Bronchial epithelial cell (primary cell): ENCODE measurements around the gene CEBPZ. TPM values are rescaled to one million over a fixed set of nuclear protein-coding genes. Genes with fewer than 3 reads are reported as not detected.

ENCODE experiments used
- DNase-seq: peaks from one replicate; pipeline ENCODE4 v3.0.0-alpha.2; 2010; ENCODE audit warnings: low read depth
- FAIRE-seq: peaks from 2 replicates; lab custom pipeline; 2011; peaks lifted over from hg19 to GRCh38; lab: Jason Lieb, UNC
- H3K27me3 ChIP-seq: 2 replicates; pipeline ENCODE4 v1.5.1; 2011; ENCODE audit warnings: low read length; ENCODE audit not compliant: control insufficient read depth, insufficient read depth
- H3K36me3 ChIP-seq: 2 replicates; pipeline ENCODE4 v1.5.1; 2011; ENCODE audit warnings: low read length; ENCODE audit not compliant: control insufficient read depth, insufficient read depth
- H3K4me3 ChIP-seq: 2 replicates; pipeline ENCODE4 v1.5.1; 2011; ENCODE audit warnings: mild to moderate bottlenecking, low read depth, low read length, control low read depth
- CTCF ChIP-seq: IDR thresholded peaks from 2 replicates; pipeline ENCODE4 v1.5.1; 2011; ENCODE audit warnings: mild to moderate bottlenecking, moderate library complexity, low read length, control low read depth, inconsistent platforms; ENCODE audit not compliant: insufficient read depth, severe bottlenecking
- total RNA-seq: library from RNA; depleted of rRNA; stranded (reverse); fragments of >200 nt; gene quantifications from 2 replicates; pipeline ENCODE4 v1.2.1, GENCODE V29; 2014

Gene CEBPZ
- 53.5 and 62.9 TPM in 2 replicates for total RNA-seq

- peak within 1 kb of the TSS; percentile 85 for H3K4me3 ChIP-seq
- DNase-seq (peak; percentile 95), FAIRE-seq (no peak)
- TF ChIP-seq CTCF, result no peak
- no peaks in the 10 kb centered on the region for H3K27me3 ChIP-seq
- peaks cover 7% of the 10 kb centered on the region for H3K36me3 ChIP-seq
Measured at GRCh38 chr2:37231241-37232130, at the start of gene CEBPZ, which contains the start of gene NDUFAF7. TSS of gene CEBPZ (minus strand) at chr2:37231596. CDS start at chr2:37231567, 29 bp downstream. TSS of gene NDUFAF7 (plus strand) at chr2:37231658. CDS start at chr2:37231706, 48 bp downstream.

- no peaks in the 10 kb centered on the region for H3K27me3 ChIP-seq
- TF ChIP-seq CTCF, result no peak
- no peak for FAIRE-seq
- H3K4me3 ChIP-seq, result no peak overlapping the region
- DNase-seq, result no peak
- peaks cover 6% of the 10 kb centered on the region for H3K36me3 ChIP-seq
Measured at GRCh38 chr2:37276291-37276690, 44.9 kb upstream of the CEBPZ start.

DNA sequence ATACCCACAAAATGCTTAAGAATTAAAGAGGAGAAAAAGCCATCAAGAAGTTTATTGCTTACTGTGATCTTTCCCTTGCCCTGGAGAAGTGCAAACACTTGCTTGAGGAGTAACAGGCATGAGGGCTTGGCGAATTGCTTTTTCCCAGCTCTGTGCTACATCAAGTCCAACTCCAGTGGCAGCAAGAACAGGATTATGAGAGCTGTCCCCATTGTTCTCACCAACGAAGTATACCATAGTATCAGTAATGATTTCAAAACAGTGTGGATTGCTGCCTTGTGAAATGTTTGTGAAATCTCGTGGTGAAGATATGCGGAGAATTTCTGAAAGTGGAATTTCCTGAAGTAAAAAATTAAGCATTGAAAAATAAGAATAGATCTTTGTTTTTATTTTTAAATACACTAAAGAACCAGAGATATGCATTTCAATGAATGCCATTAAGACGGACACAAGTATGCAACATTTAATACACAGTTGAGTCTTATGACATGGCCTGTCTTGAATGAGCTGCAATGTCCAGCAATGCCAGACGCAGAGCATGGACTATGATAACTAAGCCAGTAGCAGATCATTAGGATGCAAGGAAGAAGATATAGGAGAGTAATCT, 43.1 kb upstream of the CEBPZ start:
- no peak for FAIRE-seq
- no peak for TF ChIP-seq CTCF
- H3K27me3 ChIP-seq, result no peaks in the 10 kb centered on the region

DNA sequence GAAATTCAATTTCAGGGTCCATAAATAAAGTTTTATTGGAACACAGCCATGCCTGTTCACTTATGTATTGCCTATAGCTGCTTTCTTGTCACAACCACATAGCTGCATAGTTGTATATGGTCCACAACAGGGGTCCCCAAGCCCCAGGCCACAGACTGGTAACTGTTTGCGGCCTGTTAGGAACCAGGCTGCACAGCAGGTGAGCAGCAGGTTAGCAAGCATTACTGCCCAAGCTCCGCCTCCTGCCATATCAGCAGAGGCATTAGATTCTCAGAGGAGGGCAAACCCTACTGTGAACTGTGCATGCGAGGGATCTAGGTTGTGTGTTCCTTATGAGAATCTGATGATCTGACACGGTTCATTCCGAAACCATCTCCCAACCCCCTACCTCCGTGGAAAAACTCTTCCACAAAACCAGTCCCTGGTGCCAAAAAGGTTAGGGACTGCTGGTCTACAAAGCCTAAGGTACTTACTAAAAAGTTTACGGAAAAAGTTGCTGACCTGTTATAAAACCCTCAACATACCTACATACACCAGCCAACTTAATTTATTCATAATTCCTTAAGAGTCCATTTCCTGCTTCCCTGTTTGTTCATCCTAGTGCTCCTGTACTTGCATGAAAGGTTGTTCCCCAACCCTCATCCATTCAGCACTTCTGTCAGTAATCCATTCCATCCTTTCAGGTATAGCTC, 40.1 kb upstream of the CEBPZ start:
- no peak for TF ChIP-seq CTCF
- Histone ChIP-seq H3K4me3 (no peak overlapping the region), H3K36me3 (peaks cover 6% of the 10 kb centered on the region), H3K27me3 (no peaks in the 10 kb centered on the region)
- DNase-seq (no peak), FAIRE-seq (no peak)

More for the DNA sequence above, 43.1 kb upstream of the CEBPZ start:
- H3K4me3 ChIP-seq, result no peak overlapping the region
- DNase-seq, result no peak
- H3K36me3 ChIP-seq, result peaks cover 6% of the 10 kb centered on the region

DNA sequence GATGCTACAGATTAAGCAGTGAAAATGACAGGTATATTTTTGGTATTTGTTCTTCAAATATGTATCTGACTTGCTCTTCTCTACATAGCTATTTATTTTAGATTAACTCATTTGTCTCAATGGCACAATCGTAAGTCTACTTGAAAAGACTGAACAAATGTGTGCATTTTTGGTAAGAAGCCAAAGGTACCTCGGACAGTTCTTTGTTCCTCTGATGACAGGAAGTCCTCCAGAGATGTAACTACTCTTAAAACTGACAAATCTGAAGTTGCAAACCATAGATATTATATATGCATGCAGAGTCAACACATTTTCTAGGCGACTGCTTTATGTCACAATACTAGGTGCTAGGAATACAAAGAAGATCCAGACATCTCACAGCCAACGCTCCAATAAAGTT, 36.7 kb upstream of the CEBPZ start:
- no peak for TF ChIP-seq CTCF
- no peaks in the 10 kb centered on the region for H3K27me3 ChIP-seq
- DNase-seq (no peak), FAIRE-seq (no peak)
- H3K36me3 ChIP-seq, result peaks cover 2% of the 10 kb centered on the region
- H3K4me3 ChIP-seq, result no peak overlapping the region
